ENCODE data around the gene WEE1. TPM values are rescaled to one million over a fixed set of nuclear protein-coding genes. Genes with fewer than 3 reads are reported as not detected.

The WEE1 gene
- total and polyA plus RNA-seq, 10 of the 15 experiments (the other 5 are each of a cell fraction or from before 2014, with no cell fraction given): 13.8 to 69.5 (median 45.4) TPM

DNA sequence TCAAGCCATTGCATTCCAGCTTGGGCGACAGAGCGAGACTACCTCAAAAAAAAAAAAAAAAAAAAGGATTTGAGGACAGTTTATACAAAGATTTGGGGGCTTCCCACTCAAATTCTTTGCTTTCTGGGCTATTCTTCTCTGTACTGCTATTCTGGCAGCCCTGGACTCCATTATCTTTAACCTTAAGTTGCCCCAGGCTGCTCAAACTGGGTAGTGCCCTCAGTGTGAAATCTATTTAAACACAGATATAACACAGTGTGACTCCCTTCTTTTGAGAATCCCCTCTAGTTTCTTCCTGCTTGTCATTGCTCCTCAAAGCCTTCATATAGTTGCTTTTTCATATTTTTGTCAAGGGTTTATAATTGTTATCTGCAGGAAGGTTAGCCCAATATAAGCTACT, 49.5 kb upstream of the WEE1 start:
- H3K79me2 ChIP-seq (ENCODE audit: control insufficient read depth, insufficient read depth, low read length): no peaks in the 10 kb centered on the region
- SMC1A ChIA-PET (ENCODE audit: uncharacterized antibody, unreplicated experiment): interaction anchor here (1.2 to 1.9 kb wide), 3 partner anchors 11 to 89 kb away, joined by 3 to 7 read pairs (median 5); no protein-coding TSS in a partner anchor
- TF ChIP-seq BRCA1 (IDR thresholded peaks at IDR 0.05; ENCODE audit: low read depth, low read length): no peak
- no peak for TF ChIP-seq EED (IDR thresholded peaks at IDR 0.05; ENCODE audit: low read depth)
- no peak for TF ChIP-seq SPI1 (IDR thresholded peaks at IDR 0.05; ENCODE audit: borderline replicate concordance, insufficient read depth, low read depth, low read length)
- TF ChIP-seq, protein P1, sequence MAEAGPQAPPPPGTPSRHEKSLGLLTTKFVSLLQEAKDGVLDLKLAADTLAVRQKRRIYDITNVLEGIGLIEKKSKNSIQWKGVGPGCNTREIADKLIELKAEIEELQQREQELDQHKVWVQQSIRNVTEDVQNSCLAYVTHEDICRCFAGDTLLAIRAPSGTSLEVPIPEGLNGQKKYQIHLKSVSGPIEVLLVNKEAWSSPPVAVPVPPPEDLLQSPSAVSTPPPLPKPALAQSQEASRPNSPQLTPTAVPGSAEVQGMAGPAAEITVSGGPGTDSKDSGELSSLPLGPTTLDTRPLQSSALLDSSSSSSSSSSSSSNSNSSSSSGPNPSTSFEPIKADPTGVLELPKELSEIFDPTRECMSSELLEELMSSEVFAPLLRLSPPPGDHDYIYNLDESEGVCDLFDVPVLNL (IDR thresholded peaks at IDR 0.05; ENCODE audit: low read depth, low read length): no peak
- no peak for TF ChIP-seq IKZF1 (conservative IDR thresholded peaks at IDR 0.05)
- TF ChIP-seq, protein P2, sequence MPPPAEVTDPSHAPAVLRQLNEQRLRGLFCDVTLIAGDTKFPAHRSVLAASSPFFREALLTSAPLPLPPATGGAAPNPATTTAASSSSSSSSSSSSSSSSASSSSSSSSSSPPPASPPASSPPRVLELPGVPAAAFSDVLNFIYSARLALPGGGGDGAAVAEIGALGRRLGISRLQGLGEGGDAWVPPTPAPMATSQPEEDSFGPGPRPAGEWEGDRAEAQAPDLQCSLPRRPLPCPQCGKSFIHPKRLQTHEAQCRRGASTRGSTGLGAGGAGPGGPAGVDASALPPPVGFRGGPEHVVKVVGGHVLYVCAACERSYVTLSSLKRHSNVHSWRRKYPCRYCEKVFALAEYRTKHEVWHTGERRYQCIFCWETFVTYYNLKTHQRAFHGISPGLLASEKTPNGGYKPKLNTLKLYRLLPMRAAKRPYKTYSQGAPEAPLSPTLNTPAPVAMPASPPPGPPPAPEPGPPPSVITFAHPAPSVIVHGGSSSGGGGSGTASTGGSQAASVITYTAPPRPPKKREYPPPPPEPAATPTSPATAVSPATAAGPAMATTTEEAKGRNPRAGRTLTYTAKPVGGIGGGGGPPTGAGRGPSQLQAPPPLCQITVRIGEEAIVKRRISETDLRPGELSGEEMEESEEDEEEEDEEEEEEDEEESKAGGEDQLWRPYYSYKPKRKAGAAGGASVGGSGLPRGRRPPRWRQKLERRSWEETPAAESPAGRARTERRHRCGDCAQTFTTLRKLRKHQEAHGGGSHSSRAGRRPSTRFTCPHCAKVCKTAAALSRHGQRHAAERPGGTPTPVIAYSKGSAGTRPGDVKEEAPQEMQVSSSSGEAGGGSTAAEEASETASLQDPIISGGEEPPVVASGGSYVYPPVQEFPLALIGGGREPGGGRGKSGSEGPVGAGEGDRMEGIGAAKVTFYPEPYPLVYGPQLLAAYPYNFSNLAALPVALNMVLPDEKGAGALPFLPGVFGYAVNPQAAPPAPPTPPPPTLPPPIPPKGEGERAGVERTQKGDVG (CRISPR knock-in tag; IDR thresholded peaks at IDR 0.05): no peak
- TF ChIP-seq, protein P3, sequence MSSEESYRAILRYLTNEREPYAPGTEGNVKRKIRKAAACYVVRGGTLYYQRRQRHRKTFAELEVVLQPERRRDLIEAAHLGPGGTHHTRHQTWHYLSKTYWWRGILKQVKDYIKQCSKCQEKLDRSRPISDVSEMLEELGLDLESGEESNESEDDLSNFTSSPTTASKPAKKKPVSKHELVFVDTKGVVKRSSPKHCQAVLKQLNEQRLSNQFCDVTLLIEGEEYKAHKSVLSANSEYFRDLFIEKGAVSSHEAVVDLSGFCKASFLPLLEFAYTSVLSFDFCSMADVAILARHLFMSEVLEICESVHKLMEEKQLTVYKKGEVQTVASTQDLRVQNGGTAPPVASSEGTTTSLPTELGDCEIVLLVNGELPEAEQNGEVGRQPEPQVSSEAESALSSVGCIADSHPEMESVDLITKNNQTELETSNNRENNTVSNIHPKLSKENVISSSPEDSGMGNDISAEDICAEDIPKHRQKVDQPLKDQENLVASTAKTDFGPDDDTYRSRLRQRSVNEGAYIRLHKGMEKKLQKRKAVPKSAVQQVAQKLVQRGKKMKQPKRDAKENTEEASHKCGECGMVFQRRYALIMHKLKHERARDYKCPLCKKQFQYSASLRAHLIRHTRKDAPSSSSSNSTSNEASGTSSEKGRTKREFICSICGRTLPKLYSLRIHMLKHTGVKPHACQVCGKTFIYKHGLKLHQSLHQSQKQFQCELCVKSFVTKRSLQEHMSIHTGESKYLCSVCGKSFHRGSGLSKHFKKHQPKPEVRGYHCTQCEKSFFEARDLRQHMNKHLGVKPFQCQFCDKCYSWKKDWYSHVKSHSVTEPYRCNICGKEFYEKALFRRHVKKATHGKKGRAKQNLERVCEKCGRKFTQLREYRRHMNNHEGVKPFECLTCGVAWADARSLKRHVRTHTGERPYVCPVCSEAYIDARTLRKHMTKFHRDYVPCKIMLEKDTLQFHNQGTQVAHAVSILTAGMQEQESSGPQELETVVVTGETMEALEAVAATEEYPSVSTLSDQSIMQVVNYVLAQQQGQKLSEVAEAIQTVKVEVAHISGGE (CRISPR knock-in tag; IDR thresholded peaks at IDR 0.05): no peak
- TF ChIP-seq ZNF622 (IDR thresholded peaks at IDR 0.05): no peak
- TF ChIP-seq, protein P4, sequence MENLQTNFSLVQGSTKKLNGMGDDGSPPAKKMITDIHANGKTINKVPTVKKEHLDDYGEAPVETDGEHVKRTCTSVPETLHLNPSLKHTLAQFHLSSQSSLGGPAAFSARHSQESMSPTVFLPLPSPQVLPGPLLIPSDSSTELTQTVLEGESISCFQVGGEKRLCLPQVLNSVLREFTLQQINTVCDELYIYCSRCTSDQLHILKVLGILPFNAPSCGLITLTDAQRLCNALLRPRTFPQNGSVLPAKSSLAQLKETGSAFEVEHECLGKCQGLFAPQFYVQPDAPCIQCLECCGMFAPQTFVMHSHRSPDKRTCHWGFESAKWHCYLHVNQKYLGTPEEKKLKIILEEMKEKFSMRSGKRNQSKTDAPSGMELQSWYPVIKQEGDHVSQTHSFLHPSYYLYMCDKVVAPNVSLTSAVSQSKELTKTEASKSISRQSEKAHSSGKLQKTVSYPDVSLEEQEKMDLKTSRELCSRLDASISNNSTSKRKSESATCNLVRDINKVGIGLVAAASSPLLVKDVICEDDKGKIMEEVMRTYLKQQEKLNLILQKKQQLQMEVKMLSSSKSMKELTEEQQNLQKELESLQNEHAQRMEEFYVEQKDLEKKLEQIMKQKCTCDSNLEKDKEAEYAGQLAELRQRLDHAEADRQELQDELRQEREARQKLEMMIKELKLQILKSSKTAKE (IDR thresholded peaks at IDR 0.05; ENCODE audit: low read depth, poor library complexity, severe bottlenecking): no peak
- no peak for TF ChIP-seq SREBF1 (IDR thresholded peaks at IDR 0.05; ENCODE audit: low read length)
- TF ChIP-seq, protein P5, sequence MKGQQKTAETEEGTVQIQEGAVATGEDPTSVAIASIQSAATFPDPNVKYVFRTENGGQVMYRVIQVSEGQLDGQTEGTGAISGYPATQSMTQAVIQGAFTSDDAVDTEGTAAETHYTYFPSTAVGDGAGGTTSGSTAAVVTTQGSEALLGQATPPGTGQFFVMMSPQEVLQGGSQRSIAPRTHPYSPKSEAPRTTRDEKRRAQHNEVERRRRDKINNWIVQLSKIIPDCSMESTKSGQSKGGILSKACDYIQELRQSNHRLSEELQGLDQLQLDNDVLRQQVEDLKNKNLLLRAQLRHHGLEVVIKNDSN (IDR thresholded peaks at IDR 0.05; ENCODE audit: borderline replicate concordance, extremely low read length, insufficient read depth, low read depth, low read length): no peak
- TF ChIP-seq NFIC (IDR thresholded peaks at IDR 0.05; ENCODE audit: low read depth, low read length): no peak
- no peak for TF ChIP-seq RFX5 (IDR thresholded peaks at IDR 0.05; ENCODE audit: low read depth, low read length)

More for the DNA sequence above, 49.5 kb upstream of the WEE1 start:
- BruUV-seq (replicated peaks): no TSS peak
- H3K27me3 ChIP-seq (replicated peaks in 1 of 2; ENCODE audit: control insufficient read depth in 2 of 2, insufficient read depth in 2 of 2, low read length in 1 of 2): no peaks in the 10 kb centered on the region
- ChIA-PET POLR2A (no interaction called here), RAD21 (ENCODE audit: unreplicated experiment) (interaction anchor here (0.5 kb wide), 1 partner anchor 115 kb away, joined by 3 read pairs; no protein-coding TSS in a partner anchor), CTCF (interaction anchor here (1.1 to 4.1 kb wide), 3 partner anchors 10 to 449 kb away, joined by 3 to 22 read pairs (median 5); no protein-coding TSS in a partner anchor)
- no peak overlapping the region for H3K4me3 ChIP-seq
- DNase-seq (ENCODE audit: low read depth, low spot score): no peak
- H3K36me3 ChIP-seq (ENCODE audit: control insufficient read depth in 2 of 2, insufficient read depth in 2 of 2, low read length in 1 of 2): peaks cover 2 to 4% of the 10 kb centered on the region in 2 experiments
- WGBS (ENCODE audit: insufficient coverage, insufficient replicate concordance, low lambda C conversion rate, missing lambda C conversion rate): 100% methylated on average over 1 of the region's 2 CpGs
- H4K20me1 ChIP-seq (ENCODE audit: control insufficient read depth, insufficient read depth): no peaks in the 10 kb centered on the region
- no peak overlapping the region for H2AFZ ChIP-seq (ENCODE audit: control insufficient read depth, low read depth, low read length)
- no peak for FAIRE-seq
- ATAC-seq: no peak
- H3K4me2 ChIP-seq (ENCODE audit: control insufficient read depth, insufficient read depth): no peak overlapping the region
- H3K9me3 ChIP-seq (replicated peaks; ENCODE audit: control insufficient read depth, insufficient read depth, low read length): no peaks in the 10 kb centered on the region
- in situ Hi-C loops (cut with MboI): no loop called here
- no peak overlapping the region for H3K9ac ChIP-seq (ENCODE audit: control insufficient read depth, insufficient read depth, low read length)
- intact Hi-C loops (cut with micrococcal nuclease; ENCODE audit: unreplicated experiment): no loop called here
- H3K27ac ChIP-seq (ENCODE audit: control insufficient read depth, insufficient read depth): no peak overlapping the region
- no peaks in the 10 kb centered on the region for H3K4me1 ChIP-seq (ENCODE audit: control insufficient read depth, insufficient read depth, low read length)

Measured in GM12878 (cell line).